Kidney epithelial cell (primary cell): Measurements from ENCODE around the gene EIF5. TPM values are rescaled to one million over a fixed set of nuclear protein-coding genes. Genes with fewer than 3 reads are reported as not detected.

Experiments
- DNase-seq: peaks from one replicate; pipeline ENCODE4 v3.0.0-alpha.2; 2010; ENCODE audit warnings: low read depth
- H3K27me3 ChIP-seq: 2 replicates; pipeline ENCODE4 v1.6.0; 2011; ENCODE audit warnings: low read length; ENCODE audit not compliant: control insufficient read depth, insufficient read depth
- H3K36me3 ChIP-seq: 2 replicates; pipeline ENCODE4 v1.5.1; 2011; ENCODE audit warnings: low read length; ENCODE audit not compliant: control insufficient read depth, insufficient read depth
- H3K4me3 ChIP-seq: 2 replicates; pipeline ENCODE4 v1.5.1; 2011; ENCODE audit warnings: low read depth, mild to moderate bottlenecking, control low read depth, low read length
- CTCF ChIP-seq: IDR thresholded peaks from 2 replicates; pipeline ENCODE4 v1.5.1; 2011; ENCODE audit warnings: mild to moderate bottlenecking, moderate library complexity, low read length, control low read depth, inconsistent platforms; ENCODE audit not compliant: insufficient read depth, poor library complexity, severe bottlenecking
- total RNA-seq: library from RNA; depleted of rRNA; stranded (reverse); fragments of >200 nt; gene quantifications from 2 replicates; pipeline ENCODE4 v1.2.3, GENCODE V29; 2015

Gene EIF5
- total RNA-seq, 1 donor from 2014 or later = 254 TPM

GRCh38 chr14:103329401-103330347 lies 4.4 kb upstream of the EIF5 start:
- TF ChIP-seq CTCF = no peak
- H3K4me3 ChIP-seq = no peak overlapping the region
- no peaks in the 10 kb centered on the region for H3K36me3 ChIP-seq
- no peak for DNase-seq
- peaks cover 8% of the 10 kb centered on the region for H3K27me3 ChIP-seq

- Histone ChIP-seq H3K36me3 (peaks cover 2% of the 10 kb centered on the region), H3K4me3 (no peak overlapping the region), H3K27me3 (peaks cover 8% of the 10 kb centered on the region)
- no peak for DNase-seq
- TF ChIP-seq CTCF = no peak
Observed at GRCh38 chr14:103330536-103330935, 3.5 kb upstream of the EIF5 start.

- Histone ChIP-seq H3K4me3 (no peak overlapping the region), H3K36me3 (peaks cover 2% of the 10 kb centered on the region), H3K27me3 (no peaks in the 10 kb centered on the region)
- no peak for DNase-seq
- no peak for TF ChIP-seq CTCF
Observed at GRCh38 chr14:103332143-103332919, 1.7 kb upstream of the EIF5 start.

DNA sequence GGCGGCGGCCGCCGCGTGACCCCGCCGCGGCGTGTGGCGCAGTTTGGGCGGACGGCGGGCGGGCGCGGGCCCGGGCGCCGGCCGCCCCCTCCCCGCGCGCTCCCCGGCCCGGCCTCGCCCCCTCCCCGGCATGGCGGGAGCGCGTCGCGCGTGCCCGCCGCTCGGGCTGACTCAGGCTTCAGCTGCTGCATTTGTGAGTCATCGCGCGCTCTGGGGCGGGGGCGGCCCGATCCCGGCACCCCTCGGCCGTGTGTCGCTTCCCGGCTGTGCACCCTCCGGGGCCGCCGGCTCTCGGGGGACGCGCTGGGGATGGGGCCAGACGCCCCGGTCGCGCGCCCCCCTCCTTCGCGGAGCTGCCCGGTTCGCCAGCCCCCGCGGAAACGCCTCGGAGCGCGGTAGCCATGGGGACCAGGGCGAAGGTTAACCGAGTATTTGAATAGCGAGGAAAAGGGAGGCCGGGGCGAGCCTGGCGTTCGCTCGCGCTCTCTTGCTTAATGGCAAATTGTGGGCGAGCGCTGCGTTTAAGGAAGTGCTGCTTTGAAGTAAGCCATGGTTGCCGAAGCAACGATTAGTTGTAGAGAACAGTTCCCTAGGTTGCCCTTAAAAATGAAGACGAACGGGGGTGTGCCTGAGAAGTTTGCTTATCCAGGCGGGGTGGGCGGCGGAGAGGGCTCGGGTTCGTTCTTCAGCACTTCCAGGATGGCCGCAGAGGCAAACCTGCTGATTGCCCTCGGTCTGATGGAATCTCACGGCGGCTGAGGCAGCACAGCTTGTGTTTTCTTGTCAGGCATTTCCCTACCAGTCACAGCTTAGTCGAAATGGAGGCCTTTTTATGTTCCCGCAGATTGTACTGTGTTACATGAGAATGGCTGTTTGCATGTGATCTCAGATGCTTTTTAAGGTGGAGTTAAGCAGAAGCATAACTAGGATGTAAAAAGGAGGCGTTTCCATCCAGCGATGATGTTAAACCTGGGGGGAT lies 896 bp downstream of the EIF5 start:
- Histone ChIP-seq H3K4me3 (peak overlapping the region; percentile 97), H3K27me3 (no peaks in the 10 kb centered on the region), H3K36me3 (peaks cover 3% of the 10 kb centered on the region)
- TF ChIP-seq CTCF = no peak
- DNase-seq = no peak

DNA sequence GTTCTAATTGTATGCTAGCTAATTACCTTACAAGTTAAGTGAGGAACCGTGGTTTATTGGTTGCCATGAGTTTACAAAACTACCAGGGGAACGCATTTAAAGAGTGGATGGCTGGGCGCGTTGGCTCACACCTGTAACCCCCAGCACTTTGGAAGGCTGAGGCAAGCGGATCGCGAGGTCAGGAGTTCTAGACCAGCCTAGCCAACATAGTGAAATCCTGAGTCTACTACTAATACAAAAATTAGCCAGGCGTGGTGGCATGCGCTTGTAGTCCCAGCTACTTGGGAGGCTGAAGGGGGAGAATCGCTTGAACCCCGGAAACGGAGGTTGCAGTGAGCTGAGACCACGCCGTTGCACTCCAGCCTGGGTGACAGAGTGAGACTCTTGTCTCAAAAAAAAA lies 2.2 kb downstream of the EIF5 start:
- Histone ChIP-seq H3K27me3 (no peaks in the 10 kb centered on the region), H3K4me3 (no peak overlapping the region), H3K36me3 (peaks cover 3% of the 10 kb centered on the region)
- DNase-seq = no peak
- TF ChIP-seq CTCF = no peak
